IMR-90 (cell line): Measurements from ENCODE around the gene POLR1B. TPM values are rescaled to one million over a fixed set of nuclear protein-coding genes. Genes with fewer than 3 reads are reported as not detected.
A peak's percentile ranks its signal among the peaks of the same experiment; 100 is the strongest.

Experiments used
- ATAC-seq: fragments of 200-7000 bp; cut with Tn5 transposase; 2 replicates; pipeline ENCODE4 v1.9.1; 2020; ENCODE audit warnings: low read depth, mild to moderate bottlenecking, moderate library complexity
- BruUV-seq: library from RNA; stranded (reverse); fragments of 400-500 nt; replicated peaks from 2 replicates; lab custom pipeline; 2021; lab: Mats Ljungman, UMichigan
- CTCF ChIA-PET: fragments of 300-600 bp; formaldehyde crosslinking; extraction: SDS; loops from one replicate; lab custom pipeline; 2021; ENCODE audit warnings: antibody characterized with exemption; lab: Yijun Ruan, JAX
- POLR2A ChIA-PET: fragments of 300-600 bp; sonication (Branson Sonifier 250); formaldehyde crosslinking; loops from one replicate; lab custom pipeline; 2022; ENCODE audit warnings: antibody characterized with exemption; ENCODE audit not compliant: unreplicated experiment; lab: Charles Lee
- DNase-seq: peaks from one replicate; pipeline ENCODE4 v3.0.0; 2013
- H2AFZ ChIP-seq: replicated peaks from 2 replicates; pipeline ENCODE3; 2013; ENCODE audit warnings: low read length, mild to moderate bottlenecking; ENCODE audit not compliant: poor library complexity
- H2AK5ac ChIP-seq: 2 replicates; pipeline ENCODE4 v1.6.1; 2013; ENCODE audit warnings: low read depth, low read length, inconsistent platforms
- H2AK9ac ChIP-seq: replicated peaks from 2 replicates; pipeline ENCODE3; 2013; ENCODE audit warnings: mild to moderate bottlenecking, low read depth, low read length, moderate library complexity; ENCODE audit not compliant: poor library complexity
- H2BK120ac ChIP-seq: 2 replicates; pipeline ENCODE4 v1.6.1; 2013; ENCODE audit warnings: low read depth, low read length, inconsistent platforms
- H2BK15ac ChIP-seq: 3 replicates; pipeline ENCODE4 v1.6.1; 2013; ENCODE audit warnings: low read depth, low read length, inconsistent platforms
- H2BK20ac ChIP-seq: 2 replicates; pipeline ENCODE4 v1.6.1; 2013; ENCODE audit warnings: low read depth, mild to moderate bottlenecking, inconsistent platforms, low read length, moderate library complexity
- H2BK5ac ChIP-seq: 2 replicates; pipeline ENCODE4 v1.6.1; 2013; ENCODE audit warnings: mild to moderate bottlenecking, low read depth, low read length, inconsistent platforms; ENCODE audit not compliant: poor library complexity, severe bottlenecking
- H3K14ac ChIP-seq: replicated peaks from 2 replicates; pipeline ENCODE4 v1.6.1; 2013; ENCODE audit warnings: low read depth, low read length, inconsistent platforms
- H3K18ac ChIP-seq: 2 replicates; pipeline ENCODE4 v1.6.1; 2013; ENCODE audit warnings: low read depth, low read length, control low read depth
- H3K23ac ChIP-seq: 2 replicates; pipeline ENCODE4 v1.6.1; 2013; ENCODE audit warnings: low read depth, low read length, inconsistent platforms
- H3K27ac ChIP-seq: 2 replicates; pipeline ENCODE4 v1.5.1; 2013; ENCODE audit warnings: mild to moderate bottlenecking, control low read depth, low read length; ENCODE audit not compliant: insufficient read depth
- H3K27me3 ChIP-seq: 2 replicates; pipeline ENCODE4 v1.6.1; 2013; ENCODE audit warnings: low read length; ENCODE audit not compliant: control insufficient read depth, insufficient read depth
- H3K36me3 ChIP-seq: 2 replicates; pipeline ENCODE4 v1.6.1; 2013; ENCODE audit warnings: low read length, mixed read lengths; ENCODE audit not compliant: control insufficient read depth, insufficient read depth
- H3K4ac ChIP-seq: 2 replicates; pipeline ENCODE4 v1.6.1; 2013; ENCODE audit warnings: low read depth, low read length, inconsistent platforms
- H3K4me1 ChIP-seq: 2 replicates; pipeline ENCODE4 v1.6.1; 2013; ENCODE audit warnings: low read length, mixed read lengths; ENCODE audit not compliant: control insufficient read depth, insufficient read depth
- H3K4me2 ChIP-seq: 2 replicates; pipeline ENCODE4 v1.6.1; 2013; ENCODE audit warnings: low read depth, mild to moderate bottlenecking, control low read depth, low read length, moderate library complexity
- H3K4me3 ChIP-seq: 2 replicates; pipeline ENCODE4 v1.5.1; 2013; ENCODE audit warnings: low read depth, mild to moderate bottlenecking, control low read depth, low read length, moderate library complexity; ENCODE audit not compliant: insufficient read depth
- H3K56ac ChIP-seq: 2 replicates; pipeline ENCODE4 v1.6.1; 2013; ENCODE audit warnings: low read length, inconsistent platforms; ENCODE audit not compliant: insufficient read depth; ENCODE audit errors: extremely low read depth
- H3K79me1 ChIP-seq, 2 experiments: 2 replicates each; pipeline ENCODE4 v1.6.1; 2013; ENCODE audit warnings: low read length in 2 of 2, inconsistent platforms in 1 of 2, low read depth in 1 of 2
- H3K9ac ChIP-seq: 2 replicates; pipeline ENCODE4 v1.6.1; 2013; ENCODE audit warnings: low read depth, low read length, control low read depth
- H3K9me1 ChIP-seq: 2 replicates; pipeline ENCODE4 v1.6.1; 2013; ENCODE audit warnings: low read length, inconsistent platforms; ENCODE audit not compliant: insufficient read depth
- H3K9me3 ChIP-seq: 2 replicates; pipeline ENCODE4 v1.6.1; 2013; ENCODE audit warnings: low read length; ENCODE audit not compliant: control insufficient read depth, insufficient read depth
- H4K20me1 ChIP-seq: 2 replicates; pipeline ENCODE4 v1.6.1; 2013; ENCODE audit warnings: low read length, inconsistent platforms; ENCODE audit not compliant: insufficient read depth
- H4K5ac ChIP-seq: 2 replicates; pipeline ENCODE4 v1.6.1; 2013; ENCODE audit warnings: mild to moderate bottlenecking, low read depth, low read length, control low read depth
- H4K8ac ChIP-seq, 2 experiments: 2 replicates each; pipeline ENCODE4 v1.6.1; 2013; ENCODE audit warnings: low read depth in 2 of 2, low read length in 2 of 2, control low read depth in 1 of 2, inconsistent platforms in 1 of 2
- H4K91ac ChIP-seq: 2 replicates; pipeline ENCODE4 v1.6.1; 2013; ENCODE audit warnings: low read depth, low read length, inconsistent platforms; ENCODE audit not compliant: insufficient read depth
- BHLHE40 ChIP-seq: fragments of 150-350 bp; IDR thresholded peaks from 2 replicates; pipeline ENCODE4 v1.6.1; 2016; ENCODE audit warnings: mild to moderate bottlenecking, low read depth, low read length
- CEBPB ChIP-seq: IDR thresholded peaks from 2 replicates; pipeline ENCODE4 v1.6.1; 2012; ENCODE audit warnings: low read depth, low read length, improper control_type of control experiment
- CHD1 ChIP-seq: IDR thresholded peaks from 2 replicates; pipeline ENCODE4 v1.6.1; 2012; ENCODE audit warnings: low read depth, low read length, improper control_type of control experiment
- FOS ChIP-seq: fragments of 150-350 bp; IDR thresholded peaks from 2 replicates; pipeline ENCODE4 v1.6.1; 2016; ENCODE audit warnings: low read depth, low read length
- MAFK ChIP-seq: IDR thresholded peaks from 2 replicates; pipeline ENCODE4 v1.6.1; 2012; ENCODE audit warnings: low read depth, low read length, improper control_type of control experiment
- MAZ ChIP-seq: IDR thresholded peaks from 2 replicates; pipeline ENCODE4 v1.6.1; 2012; ENCODE audit warnings: low read depth, mild to moderate bottlenecking, low read length, improper control_type of control experiment, moderate library complexity, borderline replicate concordance
- MXI1 ChIP-seq: IDR thresholded peaks from 2 replicates; pipeline ENCODE4 v1.6.1; 2012; ENCODE audit warnings: low read depth, mild to moderate bottlenecking, low read length, moderate library complexity, borderline replicate concordance
- RAD21 ChIP-seq: IDR thresholded peaks from 2 replicates; pipeline ENCODE4 v1.6.1; 2012; ENCODE audit warnings: low read length, improper control_type of control experiment
- RCOR1 ChIP-seq: IDR thresholded peaks from 2 replicates; pipeline ENCODE4 v1.6.1; 2012; ENCODE audit warnings: mild to moderate bottlenecking, low read length, improper control_type of control experiment; ENCODE audit not compliant: insufficient replicate concordance
- RFX5 ChIP-seq: IDR thresholded peaks from 2 replicates; pipeline ENCODE4 v1.8.0; 2012; ENCODE audit warnings: low read depth, mild to moderate bottlenecking, low read length, moderate library complexity
- WGBS, 2 experiments: methylation state at CpG; one replicate each; pipeline versions ENCODE4 v1.1.5 to v1.1.7; 2013; ENCODE audit warnings: missing lambda C conversion rate in 2 of 2; ENCODE audit not compliant: insufficient read length in 1 of 2; ENCODE audit errors: extremely low coverage in 2 of 2; 5-methylcytosine and 5-hydroxymethylcytosine counted together
- dilution Hi-C: fragments of 300-500 bp; cut with HindIII; formaldehyde crosslinking; loops from one replicate; pipeline ENCODE4 v1.14.3; 2018; ENCODE audit warnings: low sequenced_read_pairs; ENCODE audit not compliant: unreplicated experiment
- in situ Hi-C: fragments of 300-500 bp; cut with MboI; formaldehyde crosslinking; loops from 3 replicates; pipeline ENCODE4 v1.14.3; 2019; ENCODE audit warnings: low sequenced_read_pairs, inconsistent platforms, mixed read lengths
- intact Hi-C: fragments of 100-400 bp; cut with micrococcal nuclease; formaldehyde crosslinking; loops from 2 replicates; pipeline ENCODE4 v1.10.0; 2022
- polyA plus RNA-seq, 3 experiments: library from polyadenylated mRNA; depleted of rRNA; stranded (reverse); fragments of >200 nt; gene quantifications; 2 replicates each; pipeline ENCODE4 v1.2.3, GENCODE V29; 2012; ENCODE audit warnings: low replicate concordance in 1 of 3
- total RNA-seq: library from RNA; depleted of rRNA; stranded (reverse); fragments of >200 nt; gene quantifications from 2 replicates; pipeline ENCODE4 v1.2.3, GENCODE V29; 2012
- TF ChIP-seq, protein P1 (sequence below): conservative IDR thresholded peaks from 2 replicates; pipeline ENCODE4 v1.5.1; 2012; ENCODE audit warnings: mild to moderate bottlenecking, low read depth, low read length, improper control_type of control experiment
- TF ChIP-seq, protein P2 (sequence below): fragments of 150-350 bp; IDR thresholded peaks from 2 replicates; pipeline ENCODE4 v1.6.1; 2016; ENCODE audit warnings: low read depth, mild to moderate bottlenecking, low read length, moderate library complexity, borderline replicate concordance
- TF ChIP-seq, protein P3 (sequence below): fragments of 150-350 bp; IDR thresholded peaks from 2 replicates; pipeline ENCODE4 v1.6.1; 2017; ENCODE audit warnings: mild to moderate bottlenecking, antibody characterized with exemption, low read length, low read depth

Gene POLR1B
- total and polyA plus RNA-seq, 2 of the 4 experiments (the other 2 are of a cell fraction): 10.5 to 24.6 TPM

DNA sequence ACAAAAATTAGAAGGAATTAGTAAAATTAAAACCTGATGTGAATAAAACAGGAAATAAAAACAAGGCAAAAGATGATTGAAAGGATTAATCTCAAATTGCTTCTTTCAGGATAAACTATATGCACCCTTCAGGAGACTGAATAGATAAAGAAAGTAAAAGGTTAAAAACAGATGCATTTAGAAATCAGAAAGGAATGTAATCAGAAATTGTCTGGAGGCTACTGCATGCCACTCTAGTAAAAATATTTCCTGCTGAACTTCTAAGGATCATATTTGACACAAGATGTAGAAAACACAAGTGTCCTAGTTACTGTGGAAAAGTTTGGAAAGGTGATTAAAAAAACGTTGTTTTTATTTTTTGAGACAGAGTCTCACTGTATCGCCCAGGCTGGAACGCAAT, 58.4 kb downstream of the POLR1B start:
- ChIA-PET POLR2A (interaction anchor here (0.6 to 0.7 kb wide), 2 partner anchors 18 to 27 kb away, joined by 3 to 17 read pairs; no protein-coding TSS in a partner anchor), CTCF (interaction anchor here (0.7 to 1.6 kb wide), 12 partner anchors 9 to 148 kb away, joined by 3 to 21 read pairs (median 3); partner anchors contain the start of gene CHCHD5)
- Histone ChIP-seq H3K9ac (no peak overlapping the region), H3K18ac (peak overlapping the region; percentile 34; the same call in 1 of the 2 replicates), H4K8ac (0 out of 4 replicates have a peak overlapping the region, but pooled peaks of 1 of the 2 experiments have one; percentile 0), H4K20me1 (no peaks in the 10 kb centered on the region), H2BK15ac (no peak overlapping the region; the same call in 2 of the 3 replicates), H3K27ac (peak overlapping the region; percentile 54), H2BK120ac (peak overlapping the region; percentile 60; the same call in 1 of the 2 replicates), H3K4me2 (peak overlapping the region; percentile 39; the same call in 1 of the 2 replicates), H3K9me3 (no peaks in the 10 kb centered on the region), H2AK5ac (peak overlapping the region; percentile 82; the same call in 1 of the 2 replicates), H3K14ac (peak overlapping the region; percentile 76), H2AK9ac (no peak overlapping the region), H2AFZ (no peak overlapping the region), H3K23ac (no peak overlapping the region), H3K36me3 (no peaks in the 10 kb centered on the region), H2BK20ac (peak overlapping the region; percentile 90; the same call in 1 of the 2 replicates), H3K4ac (peak overlapping the region; percentile 77; the same call in 1 of the 2 replicates), H3K56ac (peak overlapping the region; percentile 0; the same call in 1 of the 2 replicates), H3K4me1 (0 out of 2 replicates have a peak, but pooled peaks cover 2% of the 10 kb centered on the region), H4K91ac (no peak overlapping the region), H3K27me3 (no peaks in the 10 kb centered on the region), H2BK5ac (no peak overlapping the region), H4K5ac (peak overlapping the region; percentile 49; the same call in 1 of the 2 replicates), H3K79me1 (no peaks in the 10 kb centered on the region), H3K9me1 (peaks cover 3% of the 10 kb centered on the region; the same call in 1 of the 2 replicates), H3K4me3 (no peak overlapping the region)
- TF ChIP-seq, protein P1, sequence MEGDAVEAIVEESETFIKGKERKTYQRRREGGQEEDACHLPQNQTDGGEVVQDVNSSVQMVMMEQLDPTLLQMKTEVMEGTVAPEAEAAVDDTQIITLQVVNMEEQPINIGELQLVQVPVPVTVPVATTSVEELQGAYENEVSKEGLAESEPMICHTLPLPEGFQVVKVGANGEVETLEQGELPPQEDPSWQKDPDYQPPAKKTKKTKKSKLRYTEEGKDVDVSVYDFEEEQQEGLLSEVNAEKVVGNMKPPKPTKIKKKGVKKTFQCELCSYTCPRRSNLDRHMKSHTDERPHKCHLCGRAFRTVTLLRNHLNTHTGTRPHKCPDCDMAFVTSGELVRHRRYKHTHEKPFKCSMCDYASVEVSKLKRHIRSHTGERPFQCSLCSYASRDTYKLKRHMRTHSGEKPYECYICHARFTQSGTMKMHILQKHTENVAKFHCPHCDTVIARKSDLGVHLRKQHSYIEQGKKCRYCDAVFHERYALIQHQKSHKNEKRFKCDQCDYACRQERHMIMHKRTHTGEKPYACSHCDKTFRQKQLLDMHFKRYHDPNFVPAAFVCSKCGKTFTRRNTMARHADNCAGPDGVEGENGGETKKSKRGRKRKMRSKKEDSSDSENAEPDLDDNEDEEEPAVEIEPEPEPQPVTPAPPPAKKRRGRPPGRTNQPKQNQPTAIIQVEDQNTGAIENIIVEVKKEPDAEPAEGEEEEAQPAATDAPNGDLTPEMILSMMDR: no peak
- TF ChIP-seq CHD1 (no peak), RAD21 (no peak), CEBPB (no peak), RCOR1 (no peak), MXI1 (no peak), RFX5 (no peak), FOS (no peak), MAZ (no peak), BHLHE40 (no peak), MAFK (no peak)
- TF ChIP-seq, protein P2, sequence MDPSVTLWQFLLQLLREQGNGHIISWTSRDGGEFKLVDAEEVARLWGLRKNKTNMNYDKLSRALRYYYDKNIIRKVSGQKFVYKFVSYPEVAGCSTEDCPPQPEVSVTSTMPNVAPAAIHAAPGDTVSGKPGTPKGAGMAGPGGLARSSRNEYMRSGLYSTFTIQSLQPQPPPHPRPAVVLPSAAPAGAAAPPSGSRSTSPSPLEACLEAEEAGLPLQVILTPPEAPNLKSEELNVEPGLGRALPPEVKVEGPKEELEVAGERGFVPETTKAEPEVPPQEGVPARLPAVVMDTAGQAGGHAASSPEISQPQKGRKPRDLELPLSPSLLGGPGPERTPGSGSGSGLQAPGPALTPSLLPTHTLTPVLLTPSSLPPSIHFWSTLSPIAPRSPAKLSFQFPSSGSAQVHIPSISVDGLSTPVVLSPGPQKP: no peak
- TF ChIP-seq, protein P3, sequence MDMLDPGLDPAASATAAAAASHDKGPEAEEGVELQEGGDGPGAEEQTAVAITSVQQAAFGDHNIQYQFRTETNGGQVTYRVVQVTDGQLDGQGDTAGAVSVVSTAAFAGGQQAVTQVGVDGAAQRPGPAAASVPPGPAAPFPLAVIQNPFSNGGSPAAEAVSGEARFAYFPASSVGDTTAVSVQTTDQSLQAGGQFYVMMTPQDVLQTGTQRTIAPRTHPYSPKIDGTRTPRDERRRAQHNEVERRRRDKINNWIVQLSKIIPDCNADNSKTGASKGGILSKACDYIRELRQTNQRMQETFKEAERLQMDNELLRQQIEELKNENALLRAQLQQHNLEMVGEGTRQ: no peak
- DNase-seq (peak; percentile 12), ATAC-seq (peak; percentile 70)
- WGBS, 2 experiments: 80% methylated on average over 1 of the region's 3 CpGs; no CpG with 5 or more reads in 1 of the 2 experiments
- intact Hi-C loops: loop anchor here (2.0 kb wide), 1 partner anchor 44 kb away; the partner anchor contains the start of gene SLC20A1
- no TSS peak for BruUV-seq
- dilution Hi-C loops: no loop called here
- in situ Hi-C loops: loop anchor here (5.0 kb wide), 2 partner anchors 127 to 357 kb away; no protein-coding TSS in a partner anchor
